Stimulated activated CD4-positive, alpha-beta T cell treated with anti-CD3 and anti-CD28 coated beads, Interleukin-4, amount 100 ng/mL, for 4 hours (primary cell): ENCODE results near the gene MGAT4A.
"Not testable (repeated sequence)": the region's sequence is repeated elsewhere in the genome, so short reads cannot be mapped to it uniquely, and the experiment has no call there.

ENCODE experiments used
- DNase-seq, 2 experiments: peaks; one replicate each; pipeline ENCODE4 v3.0.0-alpha.2; 2020

The MGAT4A gene

DNA sequence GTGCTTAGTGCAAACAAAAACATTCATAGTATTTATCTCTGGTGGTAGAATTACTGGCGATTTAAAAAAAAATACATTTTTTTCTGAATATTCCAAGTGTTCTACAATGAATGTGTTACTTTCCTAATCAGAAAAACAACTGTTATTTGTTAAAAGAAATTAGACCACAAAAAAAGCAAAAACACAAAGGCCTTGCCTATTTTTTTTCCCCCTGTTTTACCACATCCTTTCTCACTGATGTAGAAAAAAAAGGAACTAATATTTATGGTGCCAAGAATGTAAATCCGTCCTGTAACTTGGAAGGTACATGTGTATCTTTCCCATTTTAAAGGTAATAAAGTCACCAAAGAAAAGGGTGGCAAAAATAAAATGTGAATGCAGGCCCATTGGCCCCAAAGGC lies 28.4 kb upstream of the MGAT4A start:
- no peak for DNase-seq

- peak in 1 of 2 experiments; percentile 54 for DNase-seq
Observed at GRCh38 chr2:98757904-98758421, 27.0 kb upstream of the MGAT4A start.

GRCh38 chr2:98753801-98754200 lies 22.9 kb upstream of the MGAT4A start:
- no peak for DNase-seq

GRCh38 chr2:98752711-98753110 lies 21.8 kb upstream of the MGAT4A start:
- DNase-seq, result not testable (repeated sequence)

- DNase-seq, result no peak
Observed at GRCh38 chr2:98751748-98752147, 20.8 kb upstream of the MGAT4A start.

- DNase-seq, result no peak
Observed at GRCh38 chr2:98750593-98751282, 19.8 kb upstream of the MGAT4A start.

DNA sequence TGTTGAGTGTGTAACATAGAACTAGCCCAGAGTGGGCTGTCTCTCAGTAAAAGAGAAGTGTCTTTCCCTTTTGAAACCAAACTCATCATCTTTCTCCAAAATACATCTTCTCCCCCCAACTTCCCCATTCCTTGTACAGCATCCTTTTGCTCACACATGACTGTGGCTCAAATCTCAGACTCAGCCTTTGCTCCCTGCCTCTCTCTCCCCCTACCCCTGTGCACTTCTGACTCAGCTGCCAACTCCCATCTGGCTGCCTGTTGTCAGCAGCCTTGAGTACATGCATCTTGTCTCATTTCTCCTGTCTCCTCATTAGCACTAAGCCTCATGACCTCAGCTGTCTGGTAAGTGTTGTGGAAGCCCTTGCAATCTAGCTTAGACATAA lies 18.1 kb upstream of the MGAT4A start:
- no peak for DNase-seq

DNA sequence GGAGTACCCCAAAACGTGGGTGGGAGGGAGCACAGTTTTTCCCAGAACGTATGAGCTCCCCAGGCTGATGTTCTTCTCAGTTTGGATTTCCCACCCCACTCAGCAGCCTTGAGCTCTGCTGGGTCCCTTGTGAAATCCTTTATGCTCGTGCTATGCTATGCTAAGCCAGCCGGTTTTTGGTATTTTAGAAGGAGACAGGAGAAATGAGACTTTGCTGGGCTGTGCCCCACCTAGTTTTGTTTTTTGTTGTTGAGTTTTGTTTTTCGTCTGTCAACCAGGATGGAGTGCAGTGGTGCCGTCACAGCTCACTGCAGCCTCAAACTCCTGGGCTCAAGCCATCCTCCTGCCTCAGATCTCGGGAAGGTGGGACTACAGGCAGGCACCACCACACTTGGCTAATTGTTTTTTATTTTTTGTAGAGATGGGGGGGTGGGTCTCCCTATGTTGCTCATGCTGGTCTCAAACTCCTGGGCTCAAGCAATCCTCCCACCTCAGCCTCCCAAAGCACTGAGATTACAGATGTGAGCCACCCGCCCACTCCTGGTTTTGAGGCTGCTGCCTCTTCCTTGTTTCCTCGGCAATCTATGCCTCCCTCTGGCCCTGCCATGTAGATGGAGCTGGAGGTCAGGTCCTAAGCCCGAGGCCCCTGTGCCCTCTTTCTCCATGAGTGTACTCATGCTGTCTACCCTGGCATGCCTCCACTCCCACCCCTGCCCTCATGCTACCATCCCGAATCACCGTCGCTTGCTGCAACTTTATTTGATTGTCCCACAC lies 17.5 kb upstream of the MGAT4A start:
- DNase-seq, result no peak

GRCh38 chr2:98747888-98748287 lies 17.0 kb upstream of the MGAT4A start:
- DNase-seq, result no peak

- no peak for DNase-seq
Observed at GRCh38 chr2:98746426-98746825, 15.5 kb upstream of the MGAT4A start.

DNA sequence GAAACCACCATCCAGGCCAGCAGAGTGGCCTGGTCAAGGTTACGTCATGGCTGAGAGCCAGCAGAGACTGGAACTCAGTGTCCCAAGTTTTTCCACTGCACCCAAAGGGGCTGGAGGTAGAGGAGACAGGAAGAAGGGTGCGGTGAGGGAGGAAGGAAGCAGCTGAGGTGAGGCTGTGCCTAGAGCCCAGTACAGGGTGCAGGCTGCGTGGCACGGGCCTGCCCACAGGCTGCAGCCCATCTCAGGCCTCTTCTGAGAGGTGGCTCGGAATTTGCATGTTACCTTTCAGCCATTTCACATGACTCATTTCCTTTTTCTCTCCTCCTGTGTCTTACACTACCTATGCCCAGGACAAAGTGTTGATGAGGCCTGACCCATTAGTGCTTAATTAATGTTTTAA lies 13.7 kb upstream of the MGAT4A start:
- no peak for DNase-seq

DNA sequence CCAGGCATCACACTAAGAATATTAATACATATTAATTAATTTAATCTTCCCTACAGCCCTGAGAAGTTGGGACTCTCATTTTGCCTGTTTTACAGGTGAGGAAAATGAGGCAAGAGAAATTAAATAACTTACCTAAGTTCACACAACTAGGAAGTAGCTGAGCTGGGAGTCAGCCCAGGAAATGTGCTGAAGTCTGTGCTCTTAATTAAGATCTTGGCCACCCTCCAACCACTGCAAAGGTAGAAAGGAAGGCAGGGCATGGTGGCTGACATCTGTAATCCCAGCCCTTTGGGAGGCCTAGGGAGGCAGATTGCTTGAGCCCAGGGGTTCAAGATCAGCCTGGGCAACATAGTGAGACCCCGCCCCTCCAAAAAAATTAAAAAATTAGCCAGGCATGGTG lies 12.9 kb upstream of the MGAT4A start:
- no peak for DNase-seq

DNA sequence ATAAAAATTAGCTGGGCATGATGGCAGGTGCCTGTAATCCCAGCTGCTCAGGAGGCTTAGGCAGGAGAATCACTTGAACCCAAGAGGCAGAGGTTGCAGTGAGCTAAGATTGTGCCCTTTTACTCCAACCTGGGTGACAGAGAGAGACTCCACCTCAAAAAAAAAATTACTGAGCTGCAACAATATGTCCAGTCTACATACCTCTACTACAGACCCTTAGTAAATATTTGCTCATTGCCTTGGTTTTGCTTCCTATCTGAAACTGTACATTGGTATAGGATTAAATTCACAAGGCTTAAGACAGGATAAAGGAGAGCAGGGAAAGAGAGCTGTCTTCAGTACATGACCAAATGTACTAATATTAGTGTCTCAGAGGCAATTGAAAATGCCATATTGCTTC lies 8.1 kb upstream of the MGAT4A start:
- no peak for DNase-seq

GRCh38 chr2:98738304-98738703 lies 7.4 kb upstream of the MGAT4A start:
- DNase-seq, result no peak

DNA sequence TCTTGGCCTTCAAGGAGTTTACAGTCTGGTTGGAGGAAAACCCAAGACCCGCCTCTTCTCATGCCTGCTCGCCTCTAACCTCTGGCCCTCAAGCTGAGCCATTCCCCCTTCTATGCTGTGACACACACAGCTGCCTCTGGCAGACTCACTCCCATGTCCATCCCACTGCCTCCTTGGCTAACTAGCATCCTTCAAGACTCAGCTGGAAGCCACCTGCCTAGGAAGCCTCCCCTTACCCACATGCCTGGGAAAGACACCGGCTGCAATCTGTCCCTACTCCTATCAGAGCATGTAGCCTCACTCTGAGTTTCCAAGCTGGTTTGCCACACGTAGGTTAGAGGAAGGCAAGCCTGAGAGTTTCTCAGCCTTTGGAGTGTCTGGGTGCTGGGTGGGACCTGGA lies 6.9 kb upstream of the MGAT4A start:
- DNase-seq, result no peak

GRCh38 chr2:98736464-98736889 lies 5.5 kb upstream of the MGAT4A start:
- peak in 1 of 2 experiments; percentile 21 for DNase-seq

GRCh38 chr2:98734823-98735260 lies 3.9 kb upstream of the MGAT4A start:
- DNase-seq, result no peak

DNA sequence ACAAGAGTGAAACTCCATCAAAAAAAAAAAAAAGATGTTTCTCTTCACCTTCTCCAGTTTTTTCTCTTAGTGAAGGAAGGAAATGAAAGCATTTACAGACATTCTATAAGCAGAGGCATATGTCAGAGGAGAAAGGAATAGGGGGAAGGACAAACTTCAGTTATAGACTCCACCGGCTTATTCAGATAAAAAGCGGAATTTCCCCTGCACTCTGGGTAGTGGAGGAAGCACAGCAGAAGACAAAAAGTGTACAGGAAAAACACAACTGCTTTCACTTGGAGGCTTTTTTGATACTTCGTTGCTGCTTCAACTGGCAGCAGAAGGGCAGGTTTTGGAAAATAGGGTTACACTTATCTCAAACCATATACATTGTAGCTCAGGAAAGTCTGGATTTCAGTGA lies 3.2 kb upstream of the MGAT4A start:
- DNase-seq, result no peak

DNA sequence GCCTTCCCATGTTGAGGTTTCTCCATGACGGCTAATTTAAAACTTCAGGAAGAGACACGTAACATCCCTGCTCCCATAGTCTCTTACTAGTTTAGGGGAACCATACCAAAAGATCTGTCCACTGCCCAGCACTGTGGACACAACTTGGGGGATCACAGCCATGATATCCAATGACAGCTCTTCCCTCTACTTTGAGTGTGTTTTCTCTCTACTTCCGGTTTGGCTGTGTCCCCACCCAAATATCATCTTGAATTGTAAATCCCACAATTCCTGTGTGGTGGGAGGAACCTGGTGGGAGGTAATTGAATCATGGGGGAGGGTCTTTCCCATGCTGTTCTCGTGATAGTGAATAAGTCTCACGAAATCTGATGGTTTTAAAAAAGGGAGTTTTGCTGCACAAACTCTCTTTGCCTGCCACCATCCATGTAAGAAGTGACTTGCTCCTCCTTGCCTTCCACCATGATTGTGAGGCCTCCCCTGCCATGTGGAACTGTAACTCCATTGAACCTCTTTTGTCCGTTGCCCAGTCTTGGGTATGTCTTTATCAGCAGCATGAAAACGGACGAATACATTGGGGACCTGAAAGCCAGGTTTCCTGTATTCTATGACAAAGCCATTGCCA lies 1.6 kb upstream of the MGAT4A start:
- no peak for DNase-seq

- DNase-seq, result no peak
Observed at GRCh38 chr2:98731894-98732349, 990 bp upstream of the MGAT4A start.

DNA sequence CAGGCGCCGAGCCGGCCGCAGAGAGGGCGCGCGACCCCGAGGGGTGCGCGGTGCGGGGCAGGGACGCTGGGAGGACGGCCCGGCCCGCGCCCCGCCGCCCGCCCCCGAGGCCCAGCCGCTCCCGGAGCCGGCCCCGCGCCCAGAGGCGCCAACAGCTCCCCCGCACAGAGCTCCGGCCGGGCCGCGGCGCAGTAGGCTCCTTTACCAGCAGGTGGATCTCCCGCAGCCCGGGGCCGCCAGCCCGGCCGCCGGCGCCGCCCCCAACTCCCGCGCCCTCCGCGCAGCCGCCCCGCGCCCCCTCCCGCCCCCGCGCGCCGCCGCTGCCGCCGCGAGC lies 258 bp downstream of the MGAT4A start:
- DNase-seq, result peak in 1 of 2 experiments; percentile 57

GRCh38 chr2:98730053-98730706 lies 752 bp downstream of the MGAT4A start:
- DNase-seq, result peak; percentile 39 to 57

DNA sequence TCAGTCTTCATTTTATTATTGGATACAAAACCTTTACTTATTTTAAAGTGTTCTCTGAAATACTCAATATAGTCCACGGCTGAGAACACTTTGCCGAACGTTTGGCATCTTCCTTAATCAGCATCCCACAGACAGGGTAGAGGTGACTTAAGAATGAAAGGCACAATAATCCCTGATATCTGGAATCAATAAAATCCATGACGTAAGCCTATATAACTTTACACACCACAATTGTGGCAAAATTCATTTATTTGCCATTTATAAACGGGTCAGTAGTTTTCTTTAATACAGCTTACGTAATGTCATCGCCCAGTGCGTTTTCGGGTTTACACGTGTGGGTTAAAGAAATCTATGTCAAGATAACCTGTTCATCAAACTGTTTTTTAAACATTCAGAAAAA lies 1.3 kb downstream of the MGAT4A start:
- DNase-seq, result no peak
